Mesenchymal stem cell (in vitro differentiated cells and primary cell): ENCODE results near the gene HSD3B7.

Experiments
- DNase-seq: peaks from one replicate; pipeline ENCODE4 v3.0.0-alpha.2; 2013
- H2AFZ ChIP-seq: one replicate; pipeline ENCODE4 v1.6.1; 2013; ENCODE audit warnings: low read depth, mild to moderate bottlenecking, control low read depth, inconsistent platforms, low read length, moderate library complexity
- H2AK5ac ChIP-seq: 2 replicates; pipeline ENCODE4 v1.6.1; 2013; ENCODE audit warnings: low read length, moderate library complexity, mild to moderate bottlenecking, inconsistent platforms; ENCODE audit not compliant: severe bottlenecking
- H2BK120ac ChIP-seq: one replicate; pipeline ENCODE4 v1.6.1; 2013; ENCODE audit warnings: low read depth, mild to moderate bottlenecking, inconsistent platforms, low read length, moderate library complexity
- H2BK12ac ChIP-seq, 2 experiments: one replicate each; pipeline ENCODE4 v1.6.1; 2013; ENCODE audit warnings: inconsistent platforms in 2 of 2, low read length in 2 of 2, mild to moderate bottlenecking in 2 of 2, moderate library complexity in 2 of 2, control low read depth in 1 of 2
- H2BK15ac ChIP-seq: one replicate; pipeline ENCODE4 v1.6.1; 2013; ENCODE audit warnings: mild to moderate bottlenecking, low read depth, inconsistent platforms; ENCODE audit not compliant: poor library complexity, severe bottlenecking
- H2BK5ac ChIP-seq: 2 replicates; pipeline ENCODE4 v1.6.1; 2013; ENCODE audit warnings: low read depth, mild to moderate bottlenecking, low read length, control low read depth, inconsistent platforms; ENCODE audit not compliant: poor library complexity, severe bottlenecking
- H3K14ac ChIP-seq, 2 experiments: one replicate each; pipeline ENCODE4 v1.6.1; 2013; ENCODE audit warnings: inconsistent platforms in 2 of 2, low read length in 2 of 2, control low read depth in 1 of 2, mild to moderate bottlenecking in 1 of 2, moderate library complexity in 1 of 2
- H3K18ac ChIP-seq, 2 experiments: one replicate each; pipeline ENCODE4 v1.6.1; 2013; ENCODE audit warnings: inconsistent platforms in 2 of 2, low read length in 2 of 2, control low read depth in 1 of 2, low read depth in 1 of 2, mild to moderate bottlenecking in 1 of 2
- H3K23ac ChIP-seq, 2 experiments: one replicate each; pipeline ENCODE4 v1.6.1; 2013; ENCODE audit warnings: inconsistent platforms in 2 of 2, low read length in 2 of 2, mild to moderate bottlenecking in 2 of 2, moderate library complexity in 2 of 2, control low read depth in 1 of 2
- H3K27ac ChIP-seq: 2 replicates; pipeline ENCODE4 v1.5.1; 2013; ENCODE audit warnings: mild to moderate bottlenecking, moderate library complexity, low read length, control low read depth, inconsistent platforms; ENCODE audit not compliant: poor library complexity, severe bottlenecking
- H3K27me3 ChIP-seq, 2 experiments: 2 replicates each; pipeline versions ENCODE4 v1.6.1 to v1.7.0; 2013; ENCODE audit warnings: low read length in 2 of 2, mild to moderate bottlenecking in 2 of 2, moderate library complexity in 2 of 2, control low read depth in 1 of 2, inconsistent platforms in 1 of 2; ENCODE audit not compliant: control insufficient read depth in 1 of 2, insufficient read depth in 1 of 2
- H3K36me3 ChIP-seq, 2 experiments: 2 replicates each; pipeline versions ENCODE4 v1.6.1 to v1.7.0; 2013; ENCODE audit warnings: low read length in 2 of 2, control low read depth in 1 of 2, inconsistent platforms in 1 of 2, low read depth in 1 of 2, mild to moderate bottlenecking in 1 of 2; ENCODE audit not compliant: insufficient read depth in 2 of 2, control insufficient read depth in 1 of 2
- H3K4ac ChIP-seq, 2 experiments: one replicate each; pipeline ENCODE4 v1.6.1; 2013; ENCODE audit warnings: inconsistent platforms in 2 of 2, low read length in 2 of 2, mild to moderate bottlenecking in 2 of 2, moderate library complexity in 2 of 2, control low read depth in 1 of 2, low read depth in 1 of 2
- H3K4me1 ChIP-seq: 2 replicates; pipeline ENCODE4 v1.6.1; 2013; ENCODE audit warnings: low read depth, low read length, control low read depth; ENCODE audit not compliant: control insufficient read depth, insufficient read depth
- H3K4me2 ChIP-seq: 2 replicates; pipeline ENCODE4 v1.6.1; 2013; ENCODE audit warnings: low read length, mild to moderate bottlenecking, inconsistent platforms; ENCODE audit not compliant: poor library complexity, severe bottlenecking
- H3K4me3 ChIP-seq, 2 experiments: 2 replicates each; pipeline versions ENCODE4 v1.5.1 to v1.7.0; 2013; ENCODE audit warnings: low read length in 2 of 2, mild to moderate bottlenecking in 2 of 2, control low read depth in 1 of 2, low read depth in 1 of 2; ENCODE audit not compliant: insufficient read depth in 1 of 2
- H3K79me1 ChIP-seq: replicated peaks from 2 replicates; pipeline ENCODE4 v1.6.1; 2013; ENCODE audit warnings: mild to moderate bottlenecking, control low read depth, low read length, inconsistent platforms; ENCODE audit not compliant: poor library complexity, severe bottlenecking
- H3K9ac ChIP-seq: 2 replicates; pipeline ENCODE4 v1.7.0; 2013; ENCODE audit warnings: mild to moderate bottlenecking, low read length, moderate library complexity
- H3K9me3 ChIP-seq: 2 replicates; pipeline ENCODE4 v1.7.0; 2013; ENCODE audit warnings: mild to moderate bottlenecking, low read length; ENCODE audit not compliant: control insufficient read depth
- H4K8ac ChIP-seq: one replicate; pipeline ENCODE4 v1.6.1; 2013; ENCODE audit warnings: inconsistent platforms, mild to moderate bottlenecking, low read length, moderate library complexity
- H4K91ac ChIP-seq: one replicate; pipeline ENCODE4 v1.6.1; 2013; ENCODE audit warnings: mild to moderate bottlenecking, low read length, inconsistent platforms
- WGBS: methylation state at CpG from one replicate; pipeline ENCODE4 v1.1.7; 2013; ENCODE audit warnings: mixed read lengths; 5-methylcytosine and 5-hydroxymethylcytosine counted together

HSD3B7 gene

DNA sequence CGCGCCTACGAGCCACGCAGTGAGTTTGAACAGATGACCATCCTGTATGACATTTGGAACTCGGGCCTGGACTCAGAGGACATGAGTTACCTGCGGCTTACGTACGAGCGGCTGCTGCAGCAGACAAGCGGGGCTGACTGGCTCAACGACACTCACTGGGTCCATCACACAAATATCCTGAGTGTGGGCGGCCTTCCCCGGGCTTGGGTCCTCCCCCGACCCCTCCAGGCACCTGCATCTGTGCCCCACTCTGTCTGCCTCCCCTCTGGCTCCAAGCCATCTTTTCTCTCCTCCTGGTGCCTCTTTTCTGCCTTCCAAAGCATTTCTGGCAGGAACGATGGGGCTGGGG lies 5.0 kb upstream of the HSD3B7 start:
- peaks cover 12% of the 10 kb centered on the region for H3K4me1 ChIP-seq
- H2AFZ ChIP-seq, result no peak overlapping the region
- H3K18ac ChIP-seq, result no peak overlapping the region
- no peak overlapping the region for H3K4me2 ChIP-seq
- DNase-seq, result no peak
- no peak overlapping the region for H2BK12ac ChIP-seq
- H3K79me1 ChIP-seq, result peaks cover 31% of the 10 kb centered on the region
- H4K8ac ChIP-seq, result no peak overlapping the region
- no peak overlapping the region for H3K27ac ChIP-seq
- H3K23ac ChIP-seq, result no peak overlapping the region
- no peak overlapping the region for H2BK15ac ChIP-seq
- 95% methylated on average over 15 of the region's 15 CpGs for WGBS
- no peak overlapping the region for H2AK5ac ChIP-seq
- H2BK120ac ChIP-seq, result no peak overlapping the region
- H3K4me3 ChIP-seq, result no peak overlapping the region
- peaks cover 73 to 97% of the 10 kb centered on the region in 2 experiments for H3K36me3 ChIP-seq
- H3K14ac ChIP-seq, result no peak overlapping the region
- no peak overlapping the region for H3K4ac ChIP-seq
- H4K91ac ChIP-seq, result no peak overlapping the region
- H3K9me3 ChIP-seq, result no peaks in the 10 kb centered on the region
- no peak overlapping the region for H2BK5ac ChIP-seq
- no peaks in the 10 kb centered on the region for H3K27me3 ChIP-seq
- no peak overlapping the region for H3K9ac ChIP-seq

DNA sequence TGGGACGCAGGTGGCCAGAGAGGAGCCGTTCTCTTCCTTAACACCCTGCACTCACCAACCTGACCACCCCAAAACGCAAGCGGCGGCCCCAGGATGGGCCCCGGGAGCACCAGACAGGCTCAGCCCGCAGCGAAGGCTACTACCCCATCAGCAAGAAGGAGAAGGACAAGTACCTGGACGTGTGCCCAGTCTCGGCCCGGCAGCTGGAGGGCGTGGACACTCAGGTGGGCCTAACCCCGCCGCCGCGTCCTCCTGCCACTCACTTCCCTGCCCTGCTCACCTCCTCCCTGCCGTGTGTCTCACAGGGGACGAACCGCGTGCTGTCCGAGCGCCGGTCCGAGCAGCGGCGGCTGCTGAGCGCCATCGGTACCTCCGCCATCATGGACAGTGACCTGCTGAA lies 4.6 kb upstream of the HSD3B7 start:
- Histone ChIP-seq H2BK12ac (no peak overlapping the region), H2BK5ac (no peak overlapping the region), H3K79me1 (peaks cover 31% of the 10 kb centered on the region), H3K9ac (no peak overlapping the region), H2AFZ (no peak overlapping the region), H3K27ac (no peak overlapping the region), H2BK15ac (no peak overlapping the region), H3K4ac (no peak overlapping the region), H3K4me2 (no peak overlapping the region), H3K27me3 (no peaks in the 10 kb centered on the region), H3K4me1 (peaks cover 16% of the 10 kb centered on the region), H3K18ac (no peak overlapping the region), H3K4me3 (no peak overlapping the region), H3K36me3 (peaks cover 68 to 94% of the 10 kb centered on the region in 2 experiments), H2BK120ac (no peak overlapping the region), H3K23ac (no peak overlapping the region), H2AK5ac (no peak overlapping the region), H3K14ac (no peak overlapping the region), H4K8ac (no peak overlapping the region), H3K9me3 (no peaks in the 10 kb centered on the region), H4K91ac (peak overlapping the region; percentile 28)
- no peak for DNase-seq
- WGBS, result 96% methylated on average over 29 of the region's 29 CpGs

DNA sequence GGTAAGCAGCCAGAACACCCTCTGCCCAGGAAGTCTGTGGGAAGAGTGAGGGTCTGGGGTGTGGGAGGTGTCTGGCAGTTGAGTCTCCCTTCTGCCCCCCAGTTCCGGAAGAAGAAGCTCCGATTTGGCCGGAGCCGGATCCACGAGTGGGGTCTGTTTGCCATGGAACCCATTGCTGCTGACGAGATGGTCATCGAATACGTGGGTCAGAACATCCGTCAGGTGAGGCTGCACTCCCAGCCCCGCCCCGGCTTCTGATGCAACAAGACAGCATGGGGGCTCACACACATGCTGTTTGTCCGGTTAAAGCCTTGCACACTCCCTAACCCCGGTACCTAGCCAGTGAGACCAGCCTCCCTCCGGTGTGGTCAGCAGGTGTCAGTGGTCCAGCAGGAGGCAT lies 4.0 kb upstream of the HSD3B7 start:
- H2AFZ ChIP-seq, result no peak overlapping the region
- 99% methylated on average over 14 of the region's 14 CpGs for WGBS
- H3K4me2 ChIP-seq, result no peak overlapping the region

DNA sequence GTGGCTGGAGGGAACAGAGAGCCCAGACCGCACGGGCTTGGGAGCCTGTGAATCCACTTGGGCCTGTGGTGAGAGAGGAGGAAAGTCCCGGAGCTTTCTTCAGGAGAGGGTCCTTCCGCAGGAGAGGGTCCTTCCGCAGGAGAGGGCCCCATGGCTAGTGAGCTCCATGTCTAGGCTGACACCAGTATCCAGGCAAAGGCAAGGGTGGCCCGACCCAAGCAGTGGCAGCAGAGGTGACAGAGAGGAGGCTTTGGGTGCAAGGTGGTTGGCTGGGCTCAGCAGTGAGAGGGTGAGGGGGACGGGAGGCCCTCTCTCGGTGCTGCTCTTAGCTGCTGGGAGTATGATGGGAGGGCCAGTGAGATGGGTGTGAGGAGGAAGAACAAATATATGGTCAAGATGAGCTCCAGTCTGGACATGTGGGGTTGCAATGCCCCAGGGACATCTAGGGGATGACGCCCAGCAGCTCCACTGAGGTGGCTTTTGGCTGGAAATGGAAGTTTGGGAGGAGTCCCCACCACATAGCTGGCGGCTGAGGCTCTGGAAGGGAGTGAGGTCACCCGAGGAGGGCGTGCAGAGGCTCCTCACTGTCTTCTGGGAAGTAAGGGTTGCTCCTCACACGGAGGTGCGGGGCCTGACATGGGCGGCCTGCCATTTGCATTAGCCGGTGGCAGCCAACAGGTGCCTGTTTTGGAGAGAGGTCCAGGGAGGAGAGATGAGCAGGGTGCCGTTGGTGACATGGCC lies 2.3 kb upstream of the HSD3B7 start:
- Histone ChIP-seq H3K9ac (peak overlapping the region; percentile 62), H3K23ac (no peak overlapping the region), H3K9me3 (no peaks in the 10 kb centered on the region), H3K4ac (peak overlapping the region in 1 of 2 experiments; percentile 25), H3K14ac (no peak overlapping the region), H3K18ac (no peak overlapping the region), H4K91ac (no peak overlapping the region), H3K79me1 (peaks cover 18% of the 10 kb centered on the region), H3K36me3 (peaks cover 61 to 85% of the 10 kb centered on the region in 2 experiments), H2BK15ac (no peak overlapping the region), H4K8ac (no peak overlapping the region), H2BK12ac (no peak overlapping the region), H3K4me1 (peaks cover 22% of the 10 kb centered on the region), H2AK5ac (no peak overlapping the region), H3K4me3 (peak overlapping the region in 1 of 2 experiments; percentile 53), H2BK120ac (no peak overlapping the region), H2BK5ac (no peak overlapping the region), H3K27me3 (no peaks in the 10 kb centered on the region), H2AFZ (no peak overlapping the region), H3K27ac (no peak overlapping the region), H3K4me2 (no peak overlapping the region)
- no peak for DNase-seq
- WGBS, result 95% methylated on average over 17 of the region's 17 CpGs

More for the DNA sequence above, 4.0 kb upstream of the HSD3B7 start:
- Histone ChIP-seq H3K4me1 (peaks cover 21% of the 10 kb centered on the region), H2AK5ac (no peak overlapping the region), H3K27ac (no peak overlapping the region), H3K79me1 (peaks cover 28% of the 10 kb centered on the region), H2BK5ac (no peak overlapping the region), H3K9ac (no peak overlapping the region), H2BK15ac (no peak overlapping the region), H3K27me3 (no peaks in the 10 kb centered on the region), H3K23ac (no peak overlapping the region), H3K18ac (no peak overlapping the region), H3K4me3 (no peak overlapping the region), H3K4ac (no peak overlapping the region), H3K14ac (no peak overlapping the region), H4K8ac (no peak overlapping the region), H2BK12ac (no peak overlapping the region), H3K36me3 (peaks cover 63 to 90% of the 10 kb centered on the region in 2 experiments), H4K91ac (no peak overlapping the region), H3K9me3 (no peaks in the 10 kb centered on the region), H2BK120ac (no peak overlapping the region)
- no peak for DNase-seq
